HEK293T (cell line): ENCODE results near the gene MED9.

Source experiments
- L3MBTL2 ChIP-seq: fragments of 450-650 bp; conservative IDR thresholded peaks from 2 replicates; pipeline ENCODE4 v1.6.1; 2016; ENCODE audit warnings: mild to moderate bottlenecking
- PKNOX1 ChIP-seq: fragments of 450-650 bp; IDR thresholded peaks from 2 replicates; pipeline ENCODE4 v1.6.1; 2016

- TF ChIP-seq L3MBTL2 (no peak), PKNOX1 (no peak)
These were observed 16.6 kb downstream of the MED9 start for GRCh38 chr17:17493249-17493985.
